ENCODE data around the gene NDST1. TPM values are rescaled to one million over a fixed set of nuclear protein-coding genes. Genes with fewer than 3 reads are reported as not detected.
A peak's percentile ranks its signal among the peaks of the same experiment; 100 is the strongest.

The NDST1 gene
- total and polyA plus RNA-seq, 2 donors (not counting 3 experiments of a cell fraction or from before 2014, with no cell fraction given) = 38.6 to 102 TPM

GRCh38 chr5:150573867-150574817 lies 66.2 kb downstream of the NDST1 start:
- H3K4me1 ChIP-seq (ENCODE audit: control insufficient read depth, extremely low read depth, insufficient read depth, low read length) = no peaks in the 10 kb centered on the region
- no peaks in the 10 kb centered on the region for H4K20me1 ChIP-seq (replicated peaks; ENCODE audit: control insufficient read depth, extremely low read depth, insufficient read depth, low read length)
- intact Hi-C loops (cut with micrococcal nuclease) (no loop called here), dilution Hi-C loops (cut with MboI; ENCODE audit: extremely low pct_ligation_motif_present, low sequenced_read_pairs) (no loop called here)
- H3K36me3 ChIP-seq (ENCODE audit: control insufficient read depth in 2 of 2, extremely low read depth in 1 of 2, insufficient read depth in 2 of 2, low read length in 2 of 2) = no peaks in the 10 kb centered on the region
- no peaks in the 10 kb centered on the region for H3K9me3 ChIP-seq (replicated peaks; ENCODE audit: control insufficient read depth, insufficient read depth, low read length)
- DNase-seq (ENCODE audit: low read depth, low spot score) (no peak), FAIRE-seq (no peak)
- ChIA-PET POLR2A (no interaction called here), CTCF (interaction anchor here (0.6 to 1.8 kb wide), 7 partner anchors 10 to 83 kb away, joined by 3 to 7 read pairs (median 3); no protein-coding TSS in a partner anchor)
- BruUV-seq (replicated peaks) = no TSS peak
- no peak overlapping the region for H3K4me2 ChIP-seq (ENCODE audit: insufficient read depth, low read length)
- TF ChIP-seq, protein P1, sequence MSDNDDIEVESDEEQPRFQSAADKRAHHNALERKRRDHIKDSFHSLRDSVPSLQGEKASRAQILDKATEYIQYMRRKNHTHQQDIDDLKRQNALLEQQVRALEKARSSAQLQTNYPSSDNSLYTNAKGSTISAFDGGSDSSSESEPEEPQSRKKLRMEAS (IDR thresholded peaks at IDR 0.05; ENCODE audit: insufficient read depth, insufficient read length) = no peak
- TF ChIP-seq POLR2AphosphoS5 (IDR thresholded peaks at IDR 0.05; ENCODE audit: insufficient read depth, low read depth, low read length) = no peak
- TF ChIP-seq, protein P2, sequence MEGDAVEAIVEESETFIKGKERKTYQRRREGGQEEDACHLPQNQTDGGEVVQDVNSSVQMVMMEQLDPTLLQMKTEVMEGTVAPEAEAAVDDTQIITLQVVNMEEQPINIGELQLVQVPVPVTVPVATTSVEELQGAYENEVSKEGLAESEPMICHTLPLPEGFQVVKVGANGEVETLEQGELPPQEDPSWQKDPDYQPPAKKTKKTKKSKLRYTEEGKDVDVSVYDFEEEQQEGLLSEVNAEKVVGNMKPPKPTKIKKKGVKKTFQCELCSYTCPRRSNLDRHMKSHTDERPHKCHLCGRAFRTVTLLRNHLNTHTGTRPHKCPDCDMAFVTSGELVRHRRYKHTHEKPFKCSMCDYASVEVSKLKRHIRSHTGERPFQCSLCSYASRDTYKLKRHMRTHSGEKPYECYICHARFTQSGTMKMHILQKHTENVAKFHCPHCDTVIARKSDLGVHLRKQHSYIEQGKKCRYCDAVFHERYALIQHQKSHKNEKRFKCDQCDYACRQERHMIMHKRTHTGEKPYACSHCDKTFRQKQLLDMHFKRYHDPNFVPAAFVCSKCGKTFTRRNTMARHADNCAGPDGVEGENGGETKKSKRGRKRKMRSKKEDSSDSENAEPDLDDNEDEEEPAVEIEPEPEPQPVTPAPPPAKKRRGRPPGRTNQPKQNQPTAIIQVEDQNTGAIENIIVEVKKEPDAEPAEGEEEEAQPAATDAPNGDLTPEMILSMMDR (IDR thresholded peaks at IDR 0.05; ENCODE audit: extremely low read depth in 1 of 2, insufficient read depth in 1 of 2, low read depth in 1 of 2, low read length in 2 of 2) = peak; percentile 4 to 6
- no peaks in the 10 kb centered on the region for H3K9me1 ChIP-seq (replicated peaks; ENCODE audit: control insufficient read depth, extremely low read depth, insufficient read depth, low read length)
- H3K9ac ChIP-seq (replicated peaks; ENCODE audit: extremely low read depth, insufficient read depth, low read length) = no peak overlapping the region
- H3K27ac ChIP-seq (ENCODE audit: insufficient read depth, low read depth, low read length) = no peak overlapping the region
- no peaks in the 10 kb centered on the region for H3K27me3 ChIP-seq (ENCODE audit: control insufficient read depth in 2 of 2, insufficient read depth in 2 of 2, low read length in 2 of 2)
- no peaks in the 10 kb centered on the region for H3K79me2 ChIP-seq (ENCODE audit: control insufficient read depth, insufficient read depth, low read length)
- H2AFZ ChIP-seq (ENCODE audit: low read depth, low read length) = no peak overlapping the region
- H3K4me3 ChIP-seq (replicated peaks in 1 of 3; ENCODE audit: insufficient read depth in 1 of 3, low read depth in 1 of 3, low read length in 3 of 3) = no peak overlapping the region

Data from endothelial cell of umbilical vein (primary cell).